ENCODE measurements around the gene PLA2G1B. TPM values are rescaled to one million over a fixed set of nuclear protein-coding genes. Genes with fewer than 3 reads are reported as not detected.

PLA2G1B gene
- total and polyA plus RNA-seq, 9 of the 15 experiments (the other 6 are each of a cell fraction or from before 2014, with no cell fraction given), result 1.4 TPM; not detected in 8

- TF ChIP-seq, protein P1, sequence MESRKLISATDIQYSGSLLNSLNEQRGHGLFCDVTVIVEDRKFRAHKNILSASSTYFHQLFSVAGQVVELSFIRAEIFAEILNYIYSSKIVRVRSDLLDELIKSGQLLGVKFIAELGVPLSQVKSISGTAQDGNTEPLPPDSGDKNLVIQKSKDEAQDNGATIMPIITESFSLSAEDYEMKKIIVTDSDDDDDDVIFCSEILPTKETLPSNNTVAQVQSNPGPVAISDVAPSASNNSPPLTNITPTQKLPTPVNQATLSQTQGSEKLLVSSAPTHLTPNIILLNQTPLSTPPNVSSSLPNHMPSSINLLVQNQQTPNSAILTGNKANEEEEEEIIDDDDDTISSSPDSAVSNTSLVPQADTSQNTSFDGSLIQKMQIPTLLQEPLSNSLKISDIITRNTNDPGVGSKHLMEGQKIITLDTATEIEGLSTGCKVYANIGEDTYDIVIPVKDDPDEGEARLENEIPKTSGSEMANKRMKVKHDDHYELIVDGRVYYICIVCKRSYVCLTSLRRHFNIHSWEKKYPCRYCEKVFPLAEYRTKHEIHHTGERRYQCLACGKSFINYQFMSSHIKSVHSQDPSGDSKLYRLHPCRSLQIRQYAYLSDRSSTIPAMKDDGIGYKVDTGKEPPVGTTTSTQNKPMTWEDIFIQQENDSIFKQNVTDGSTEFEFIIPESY (CRISPR knock-in tag; IDR thresholded peaks at IDR 0.05), result no peak
- no peak for TF ChIP-seq ZNF445 (CRISPR knock-in tag; IDR thresholded peaks at IDR 0.05; ENCODE audit: low read depth)
- TF ChIP-seq NFRKB (IDR thresholded peaks at IDR 0.05; ENCODE audit: low read depth), result no peak
- peak in 1 of 2 experiments; percentile 69; a peak in 2 of 4 replicates for TF ChIP-seq RCOR1 (IDR thresholded peaks at IDR 0.05; ENCODE audit: borderline replicate concordance in 1 of 2, low read depth in 2 of 2, low read length in 2 of 2)
- TF ChIP-seq FOSL1 (tag; conservative IDR thresholded peaks at IDR 0.05), result peak; percentile 80
- no peak for TF ChIP-seq SRSF9 (IDR thresholded peaks at IDR 0.05; ENCODE audit: borderline replicate concordance, low read depth, low read length)
- TF ChIP-seq RREB1 (CRISPR knock-in tag; IDR thresholded peaks at IDR 0.05), result no peak
- TF ChIP-seq ADNP (tag; IDR thresholded peaks at IDR 0.05), result no peak
- TF ChIP-seq ZHX1 (conservative IDR thresholded peaks at IDR 0.05; ENCODE audit: low read length), result no peak
- TF ChIP-seq CHD4 (IDR thresholded peaks at IDR 0.05; ENCODE audit: insufficient read depth, insufficient replicate concordance, low read depth, low read length, poor library complexity, severe bottlenecking), result no peak
- TF ChIP-seq JUND (IDR thresholded peaks at IDR 0.05; ENCODE audit: borderline replicate concordance, low read depth, low read length), result peak; percentile 91
- TF ChIP-seq JUND (tag; IDR thresholded peaks at IDR 0.05; ENCODE audit: borderline replicate concordance, low read depth, low read length), result peak; percentile 89; the same call in 2 of the 3 replicates
- TF ChIP-seq, protein P2, sequence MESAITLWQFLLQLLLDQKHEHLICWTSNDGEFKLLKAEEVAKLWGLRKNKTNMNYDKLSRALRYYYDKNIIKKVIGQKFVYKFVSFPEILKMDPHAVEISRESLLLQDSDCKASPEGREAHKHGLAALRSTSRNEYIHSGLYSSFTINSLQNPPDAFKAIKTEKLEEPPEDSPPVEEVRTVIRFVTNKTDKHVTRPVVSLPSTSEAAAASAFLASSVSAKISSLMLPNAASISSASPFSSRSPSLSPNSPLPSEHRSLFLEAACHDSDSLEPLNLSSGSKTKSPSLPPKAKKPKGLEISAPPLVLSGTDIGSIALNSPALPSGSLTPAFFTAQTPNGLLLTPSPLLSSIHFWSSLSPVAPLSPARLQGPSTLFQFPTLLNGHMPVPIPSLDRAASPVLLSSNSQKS (CRISPR knock-in tag; IDR thresholded peaks at IDR 0.05), result no peak
- TF ChIP-seq SRSF7 (optimal IDR thresholded peaks at IDR 0.05; ENCODE audit: low read depth, low read length), result no peak
- no peak for TF ChIP-seq EZH2 (IDR thresholded peaks at IDR 0.05; ENCODE audit: borderline replicate concordance, low read depth, low read length)
- 0 out of 4 replicates have a peak, but pooled peaks of 1 of the 2 experiments have one; percentile 30 for TF ChIP-seq FOXK2 (conservative IDR thresholded peaks at IDR 0.05 in 1 of 2, IDR thresholded peaks at IDR 0.05 in 1 of 2; ENCODE audit: low read depth in 2 of 2)
These were observed 29.0 kb upstream of the PLA2G1B start (continued) for GRCh38 chr12:120356567-120357030.

Measured in K562 (cell line).